T follicular helper cell (primary cell): ENCODE results near the gene DYRK1B.
A peak's percentile ranks its signal among the peaks of the same experiment; 100 is the strongest.

Source experiments
- DNase-seq: peaks from one replicate; pipeline ENCODE4 v3.0.0-alpha.2; 2020; ENCODE audit warnings: low read depth

Gene DYRK1B

GRCh38 chr19:39858541-39858940 is 24.6 kb upstream of the DYRK1B start:
- no peak for DNase-seq

GRCh38 chr19:39852882-39853281 is 18.9 kb upstream of the DYRK1B start:
- no peak for DNase-seq

- DNase-seq, result no peak
Measured at GRCh38 chr19:39850892-39851291, 16.9 kb upstream of the DYRK1B start.

- no peak for DNase-seq
Measured at GRCh38 chr19:39848392-39848791, 14.4 kb upstream of the DYRK1B start.

- no peak for DNase-seq
Measured at GRCh38 chr19:39847525-39847924, 13.6 kb upstream of the DYRK1B start.

GRCh38 chr19:39846678-39847486 is 12.9 kb upstream of the DYRK1B start:
- no peak for DNase-seq

- peak; percentile 96 for DNase-seq
Measured at GRCh38 chr19:39845933-39846677, 12.1 kb upstream of the DYRK1B start, which contains the start of gene FBL. TSS of gene FBL (minus strand) at chr19:39846379. CDS start at chr19:39846300, 79 bp downstream.

- DNase-seq, result no peak
Measured at GRCh38 chr19:39845584-39845932, 11.6 kb upstream of the DYRK1B start.

GRCh38 chr19:39845172-39845571 is 11.2 kb upstream of the DYRK1B start:
- no peak for DNase-seq

- DNase-seq, result no peak
Measured at GRCh38 chr19:39843919-39844793, 10.2 kb upstream of the DYRK1B start.

- DNase-seq, result no peak
Measured at GRCh38 chr19:39842693-39843435, 8.9 kb upstream of the DYRK1B start.

GRCh38 chr19:39841041-39841440 is 7.1 kb upstream of the DYRK1B start:
- DNase-seq, result no peak

GRCh38 chr19:39840492-39840891 is 6.5 kb upstream of the DYRK1B start:
- no peak for DNase-seq

GRCh38 chr19:39839678-39840327 is 5.8 kb upstream of the DYRK1B start:
- DNase-seq, result no peak

GRCh38 chr19:39838569-39838968 is 4.6 kb upstream of the DYRK1B start:
- no peak for DNase-seq

GRCh38 chr19:39837978-39838377 is 4.0 kb upstream of the DYRK1B start:
- DNase-seq, result no peak

- no peak for DNase-seq
Measured at GRCh38 chr19:39834287-39834841, 402 bp upstream of the DYRK1B start.

- no peak for DNase-seq
Measured at GRCh38 chr19:39833160-39833463, 850 bp downstream of the DYRK1B start.

- no peak for DNase-seq
Measured at GRCh38 chr19:39832341-39833083, 1.4 kb downstream of the DYRK1B start.

GRCh38 chr19:39831679-39832078 is 2.3 kb downstream of the DYRK1B start:
- no peak for DNase-seq
